Psoas muscle (tissue), 8 donors: ENCODE measurements around the gene WDR93. TPM values are rescaled to one million over a fixed set of nuclear protein-coding genes. Genes with fewer than 3 reads are reported as not detected.

Experiments used
- ATAC-seq, 4 donors: fragments of 200-7000 bp; cut with Tn5 transposase; one replicate each; pipeline ENCODE4 v1.9.1; 2020; ENCODE audit warnings: moderate library complexity in 3 of 4, mild to moderate bottlenecking in 2 of 4
- DNase-seq, 2 donors: peaks; one replicate each; pipeline ENCODE4 v3.0.0-alpha.2; 2020
- H3K27ac ChIP-seq: fragments of 200-600 bp; one replicate; pipeline ENCODE4 v1.8.0; 2022
- H3K27me3 ChIP-seq, 3 donors: fragments of 200-600 bp in 1 of 3; one replicate each; pipeline versions ENCODE4 v1.6.1 to v1.8.0; 2013 to 2022; ENCODE audit warnings: low read length in 2 of 3, mild to moderate bottlenecking in 2 of 3, moderate library complexity in 1 of 3; ENCODE audit not compliant: insufficient read depth in 3 of 3
- H3K36me3 ChIP-seq, 2 donors: fragments of 200-600 bp in 1 of 2; one replicate each; pipeline versions ENCODE4 v1.6.1 to v1.8.0; 2013 to 2022; ENCODE audit warnings: low read depth in 1 of 2, mild to moderate bottlenecking in 1 of 2, moderate library complexity in 1 of 2; ENCODE audit not compliant: insufficient read depth in 1 of 2
- H3K4me1 ChIP-seq: fragments of 200-600 bp; one replicate; pipeline ENCODE4 v1.8.0; 2022
- H3K4me3 ChIP-seq: fragments of 200-600 bp; one replicate; pipeline ENCODE4 v1.8.0; 2022; ENCODE audit warnings: mild to moderate bottlenecking
- H3K9me3 ChIP-seq: fragments of 200-600 bp; one replicate; pipeline ENCODE4 v1.8.0; 2022
- CTCF ChIP-seq: fragments of 200-600 bp; IDR thresholded peaks from one replicate; pipeline ENCODE4 v1.8.0; 2022; ENCODE audit warnings: antibody characterized with exemption
- WGBS, 3 donors: extraction: QIAGEN DNeasy Blood & Tissue Kit; methylation state at CpG; one replicate each; pipeline versions ENCODE4 v1.1.6 to v1.1.7; 2013; 5-methylcytosine and 5-hydroxymethylcytosine counted together
- intact Hi-C, 2 donors: fragments of 100-400 bp; cut with DNase I; formaldehyde crosslinking; loops; one replicate each; pipeline versions ENCODE4 v1.11.0 to v1.14.2; 2022
- polyA plus RNA-seq, 3 donors: library from polyadenylated mRNA; stranded (reverse); fragments of 200-250 nt; gene quantifications; one replicate each; pipeline ENCODE4 v1.2.3, GENCODE V29; 2013
- total RNA-seq, 4 donors: library from RNA; stranded (reverse); fragmentation: NEBNext Ultra II Directional in 2 of 4; extraction: Animal tissue kit (Norgen Biotek cat#: 25700) in 2 of 4; gene quantifications; one replicate each; pipeline versions ENCODE4 v1.2.1 to v1.2.4, GENCODE V29; 2021 to 2023
- donor health status: healthy with polysubstance abuse.
- donor health status: DM: no; HTN: no; CAD: no; lungs with moderate emphysema.
- donor health status: Bipolar disorder and iron deficiency.
- donor health status: healthy.
- donor health status: DM: yes; HTN: yes; CAD: no.
- donor health status: DM: no; HTN: no; CAD: no.
- donor health status: DM: no; HTN: no; CAD: no.
- donor health status: DM: yes; HTN: yes; CAD: no.

WDR93 gene
- total and polyA plus RNA-seq, 7 donors: 0.03 TPM; not detected in 6

GRCh38 chr15:89792106-89792805, 101.6 kb downstream of the WDR93 start:
- no peak overlapping the region for H3K4me3 ChIP-seq
- TF ChIP-seq CTCF: no peak
- ATAC-seq (no peak), DNase-seq (peak in 1 of 2 donors; percentile 43)
- 93 to 96% (median 93%) methylated on average over 22 of the region's 22 CpGs for WGBS, 3 donors
- H3K4me1 ChIP-seq: no peaks in the 10 kb centered on the region
- no peak overlapping the region for H3K27ac ChIP-seq
- no peaks in the 10 kb centered on the region for H3K36me3 ChIP-seq
- H3K27me3 ChIP-seq: no peaks in the 10 kb centered on the region
- intact Hi-C loops: no loop called here
- H3K9me3 ChIP-seq: peaks cover 5% of the 10 kb centered on the region

Other genes starting within 250 kb of the WDR93 start
- under 1 TPM in 2 of 4 donors, not detected in 2; 0.30 to 0.32 TPM for gene RHCG, start 194.2 kb upstream of the WDR93 start, total RNA-seq
- gene RHCG, start 194.2 kb upstream of the WDR93 start, polyA plus RNA-seq: under 1 TPM in 2 of 3 donors, not detected in 1; 0.55 to 0.66 TPM
- under 1 TPM in 2 of 4 donors, not detected in 2; 0.04 TPM for gene TICRR, start 115.3 kb upstream of the WDR93 start, total RNA-seq
- gene TICRR, start 115.3 kb upstream of the WDR93 start, polyA plus RNA-seq: under 1 TPM in 1 of 3 donors, not detected in 2; 0.01 TPM
- gene KIF7, start 35.3 kb upstream of the WDR93 start, total RNA-seq: 1 to 10 TPM in 2 of 4 donors, under 1 TPM in 2; 0.40 to 2.1 (median 0.81) TPM
- under 1 TPM; 0.20 to 0.32 (median 0.26) TPM for gene KIF7, start 35.3 kb upstream of the WDR93 start, polyA plus RNA-seq
- gene PLIN1, start 11.4 kb upstream of the WDR93 start, total RNA-seq: 1 to 10 TPM in 3 of 4 donors, under 1 TPM in 1; 0.79 to 6.3 (median 3.3) TPM
- gene PLIN1, start 11.4 kb upstream of the WDR93 start, polyA plus RNA-seq: 1 to 10 TPM; 2.3 to 8.3 (median 6.9) TPM
- gene PEX11A, start 57 bp upstream of the WDR93 start, total RNA-seq: 10 to 100 TPM in 1 of 4 donors, 1 to 10 TPM in 3; 5.5 to 14.2 (median 7.8) TPM
- gene PEX11A, start 57 bp upstream of the WDR93 start, polyA plus RNA-seq: 10 to 100 TPM in 2 of 3 donors, 1 to 10 TPM in 1; 6.6 to 11.4 (median 11.0) TPM
- gene MESP1, start 60.4 kb downstream of the WDR93 start, total RNA-seq: 10 to 100 TPM; 11.7 to 33.6 (median 21.3) TPM
- 1 to 10 TPM; 2.5 to 9.0 (median 5.1) TPM for gene MESP1, start 60.4 kb downstream of the WDR93 start, polyA plus RNA-seq
- under 1 TPM in 1 of 4 donors, not detected in 3; 0.38 TPM for gene MESP2, start 85.5 kb downstream of the WDR93 start, total RNA-seq
- under 1 TPM in 2 of 3 donors, not detected in 1; 0.17 to 0.20 TPM for gene MESP2, start 85.5 kb downstream of the WDR93 start, polyA plus RNA-seq
- 1 to 10 TPM; 2.6 to 3.9 (median 3.4) TPM for gene ANPEP, start 124.0 kb downstream of the WDR93 start, total RNA-seq
- 1 to 10 TPM; 1.5 to 3.5 (median 2.4) TPM for gene ANPEP, start 124.0 kb downstream of the WDR93 start, polyA plus RNA-seq
- gene AP3S2, start 203.2 kb downstream of the WDR93 start, total RNA-seq: 10 to 100 TPM; 40.6 to 61.0 (median 46.6) TPM
- 10 to 100 TPM; 18.0 to 74.3 (median 26.6) TPM for gene AP3S2, start 203.2 kb downstream of the WDR93 start, polyA plus RNA-seq
- gene ARPIN, start 222.1 kb downstream of the WDR93 start, total RNA-seq: 10 to 100 TPM in 1 of 4 donors, 1 to 10 TPM in 3; 5.3 to 10.3 (median 9.7) TPM
- 1 to 10 TPM; 3.5 to 8.9 (median 4.3) TPM for gene ARPIN, start 222.1 kb downstream of the WDR93 start, polyA plus RNA-seq